ENCODE results near the gene USB1.
"Not testable (repeated sequence)": the region's sequence is repeated elsewhere in the genome, so short reads cannot be mapped to it uniquely, and the experiment has no call there.

The USB1 gene

DNA sequence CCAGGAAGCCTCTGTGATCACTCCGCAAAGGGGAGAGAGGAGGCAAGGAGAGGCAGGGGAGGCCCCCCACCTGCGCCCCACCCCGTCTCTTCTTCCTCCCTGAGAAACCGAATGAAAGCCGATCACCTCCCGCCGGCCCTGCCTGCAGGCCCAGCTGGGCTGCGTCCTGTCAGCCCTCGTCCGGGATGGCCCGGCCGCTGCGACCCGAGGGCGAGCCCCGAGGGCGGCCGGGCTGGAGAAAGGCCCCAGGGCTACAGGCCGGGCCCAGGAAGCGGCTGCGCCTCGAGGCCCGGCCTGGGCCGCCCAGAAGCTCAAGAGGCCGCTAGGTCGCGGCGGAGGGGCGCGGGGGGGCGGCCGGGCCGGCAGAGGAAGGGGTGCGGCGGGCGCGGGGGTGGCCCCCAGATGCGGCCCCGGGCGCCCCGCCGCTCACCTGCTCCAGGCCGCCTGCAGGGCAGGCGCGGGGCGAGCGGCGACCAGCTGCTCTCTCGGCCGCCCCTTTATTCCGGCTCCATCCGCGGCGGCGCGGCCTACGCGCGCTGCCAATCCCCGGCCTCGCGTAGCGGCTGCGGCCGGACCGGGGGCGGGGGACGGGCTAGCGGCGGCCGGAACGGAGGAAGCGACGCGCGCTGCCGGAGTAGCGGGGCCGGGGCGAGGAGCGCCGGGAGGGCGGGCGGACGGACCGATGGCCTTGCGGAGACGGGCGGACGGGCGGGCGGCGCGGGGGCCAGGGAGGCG lies 1.1 kb upstream of the USB1 start, which contains the start of gene ZNF319:
Gene ZNF319, minus strand, starts transcription at position 702 of the 735 bp plus-strand sequence. CDS start 2,407 bp downstream, outside the sequence.
- peak within 1 kb of the TSS; percentile 83 for H3K4me3 ChIP-seq (ENCODE audit: low read depth, low read length)
- DNase-seq (ENCODE audit: low read depth, low spot score): no peak
- in situ Hi-C loops (cut with HindIII; ENCODE audit: low sequenced_read_pairs): no loop called here
- TF ChIP-seq, protein P1, sequence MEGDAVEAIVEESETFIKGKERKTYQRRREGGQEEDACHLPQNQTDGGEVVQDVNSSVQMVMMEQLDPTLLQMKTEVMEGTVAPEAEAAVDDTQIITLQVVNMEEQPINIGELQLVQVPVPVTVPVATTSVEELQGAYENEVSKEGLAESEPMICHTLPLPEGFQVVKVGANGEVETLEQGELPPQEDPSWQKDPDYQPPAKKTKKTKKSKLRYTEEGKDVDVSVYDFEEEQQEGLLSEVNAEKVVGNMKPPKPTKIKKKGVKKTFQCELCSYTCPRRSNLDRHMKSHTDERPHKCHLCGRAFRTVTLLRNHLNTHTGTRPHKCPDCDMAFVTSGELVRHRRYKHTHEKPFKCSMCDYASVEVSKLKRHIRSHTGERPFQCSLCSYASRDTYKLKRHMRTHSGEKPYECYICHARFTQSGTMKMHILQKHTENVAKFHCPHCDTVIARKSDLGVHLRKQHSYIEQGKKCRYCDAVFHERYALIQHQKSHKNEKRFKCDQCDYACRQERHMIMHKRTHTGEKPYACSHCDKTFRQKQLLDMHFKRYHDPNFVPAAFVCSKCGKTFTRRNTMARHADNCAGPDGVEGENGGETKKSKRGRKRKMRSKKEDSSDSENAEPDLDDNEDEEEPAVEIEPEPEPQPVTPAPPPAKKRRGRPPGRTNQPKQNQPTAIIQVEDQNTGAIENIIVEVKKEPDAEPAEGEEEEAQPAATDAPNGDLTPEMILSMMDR (IDR thresholded peaks at IDR 0.05; ENCODE audit: low read depth, low read length): no peak

DNA sequence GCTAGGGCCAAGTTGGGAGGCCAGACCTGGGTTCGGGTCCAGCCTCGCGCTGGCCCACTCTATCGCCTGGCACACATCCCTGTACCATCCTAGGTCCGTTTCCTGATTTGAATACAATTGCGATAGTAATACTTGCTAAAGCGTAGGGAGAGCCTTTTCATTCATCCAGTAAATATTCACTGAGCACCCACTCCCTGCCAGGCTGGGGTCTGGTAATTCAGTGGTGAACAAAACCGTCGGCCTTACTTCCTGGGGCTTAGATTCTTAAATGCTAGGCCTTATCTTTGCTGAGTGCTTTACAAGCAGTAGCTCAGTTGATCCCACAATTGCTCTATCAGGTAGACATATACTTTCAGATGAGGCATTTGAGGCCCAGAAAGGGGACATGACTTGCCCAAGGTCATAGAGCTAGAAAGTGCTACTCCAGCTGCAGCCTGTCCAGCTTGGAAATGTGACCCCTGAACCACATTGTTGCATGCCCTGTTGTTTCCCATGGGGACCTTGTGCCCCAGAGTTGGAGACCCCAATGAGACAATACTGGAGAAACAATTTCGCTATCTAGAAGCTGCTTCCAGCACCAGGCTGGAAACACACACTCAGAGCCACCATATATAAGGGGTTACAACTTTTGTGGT lies 691 bp downstream of the USB1 start:
- TF ChIP-seq, protein P1 (IDR thresholded peaks at IDR 0.05; ENCODE audit: low read depth, low read length): no peak
- H3K4me3 ChIP-seq (ENCODE audit: low read depth, low read length): peak overlapping the region; percentile 83
- DNase-seq (ENCODE audit: low read depth, low spot score): no peak
- in situ Hi-C loops (cut with HindIII; ENCODE audit: low sequenced_read_pairs): no loop called here

DNA sequence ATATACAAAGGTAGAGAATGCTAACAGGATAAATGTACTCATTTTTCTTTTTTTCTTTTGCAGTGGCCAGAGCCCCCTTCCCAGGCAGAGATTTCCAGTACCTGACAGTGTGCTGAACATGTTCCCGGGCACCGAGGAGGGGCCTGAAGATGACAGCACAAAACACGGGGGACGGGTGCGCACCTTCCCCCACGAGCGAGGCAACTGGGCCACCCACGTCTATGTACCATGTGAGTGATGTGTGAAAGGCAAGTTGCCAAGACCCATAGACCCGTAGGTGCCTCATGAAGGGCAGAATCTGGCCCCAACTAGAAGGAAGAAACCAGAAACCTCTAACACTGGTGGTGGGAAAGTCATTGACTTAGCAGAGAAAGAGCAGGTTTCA lies 1.2 kb downstream of the USB1 start:
- in situ Hi-C loops (cut with HindIII; ENCODE audit: low sequenced_read_pairs): no loop called here
- DNase-seq (ENCODE audit: low read depth, low spot score): no peak
- TF ChIP-seq, protein P1 (IDR thresholded peaks at IDR 0.05; ENCODE audit: low read depth, low read length): no peak
- H3K4me3 ChIP-seq (ENCODE audit: low read depth, low read length): no peak overlapping the region

DNA sequence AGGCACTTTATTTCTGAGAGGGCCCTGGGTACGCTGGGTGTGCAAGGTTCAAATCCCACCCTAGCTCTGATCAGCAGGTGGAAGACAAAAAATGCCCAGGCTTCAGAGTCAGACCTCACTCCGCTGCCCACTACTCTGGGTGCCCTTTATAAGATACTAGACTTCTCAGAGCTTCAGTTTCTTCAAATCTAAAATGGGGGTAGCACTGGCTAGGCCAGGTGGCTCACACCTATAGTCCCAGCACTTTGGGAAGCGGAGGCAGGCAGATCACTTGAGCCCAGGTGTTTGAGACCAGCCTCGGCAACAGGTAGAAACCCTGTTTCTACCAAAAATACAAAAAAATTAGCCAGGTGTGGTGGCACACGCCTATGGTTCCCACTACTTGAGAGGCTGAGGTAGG lies 1.7 kb downstream of the USB1 start:
- TF ChIP-seq, protein P1 (IDR thresholded peaks at IDR 0.05; ENCODE audit: low read depth, low read length): no peak
- H3K4me3 ChIP-seq (ENCODE audit: low read depth, low read length): no peak overlapping the region
- no peak for DNase-seq (ENCODE audit: low read depth, low spot score)
- in situ Hi-C loops (cut with HindIII; ENCODE audit: low sequenced_read_pairs): no loop called here

DNA sequence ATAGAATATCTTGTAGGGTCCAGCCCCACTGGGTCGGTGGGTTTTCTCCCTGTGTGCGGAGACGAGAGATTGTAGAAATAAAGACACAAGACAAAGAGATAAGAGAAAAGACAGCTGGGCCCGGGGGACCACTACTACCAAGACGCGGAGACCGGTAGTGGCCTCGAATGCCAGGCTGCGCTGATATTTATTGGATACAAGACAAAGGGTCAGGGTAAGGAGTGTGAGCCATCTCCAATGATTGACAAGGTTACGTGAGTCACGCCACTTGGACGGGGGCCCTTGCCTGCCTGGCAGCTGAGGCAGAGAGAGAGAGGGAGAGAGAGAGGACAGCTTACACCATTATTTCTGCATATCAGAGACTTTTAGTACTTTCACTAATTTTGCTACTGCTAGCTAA lies 3.5 kb downstream of the USB1 start:
- H3K4me3 ChIP-seq (ENCODE audit: low read depth, low read length); DNase-seq (ENCODE audit: low read depth, low spot score); in situ Hi-C loops (cut with HindIII; ENCODE audit: low sequenced_read_pairs): not testable (repeated sequence)

DNA sequence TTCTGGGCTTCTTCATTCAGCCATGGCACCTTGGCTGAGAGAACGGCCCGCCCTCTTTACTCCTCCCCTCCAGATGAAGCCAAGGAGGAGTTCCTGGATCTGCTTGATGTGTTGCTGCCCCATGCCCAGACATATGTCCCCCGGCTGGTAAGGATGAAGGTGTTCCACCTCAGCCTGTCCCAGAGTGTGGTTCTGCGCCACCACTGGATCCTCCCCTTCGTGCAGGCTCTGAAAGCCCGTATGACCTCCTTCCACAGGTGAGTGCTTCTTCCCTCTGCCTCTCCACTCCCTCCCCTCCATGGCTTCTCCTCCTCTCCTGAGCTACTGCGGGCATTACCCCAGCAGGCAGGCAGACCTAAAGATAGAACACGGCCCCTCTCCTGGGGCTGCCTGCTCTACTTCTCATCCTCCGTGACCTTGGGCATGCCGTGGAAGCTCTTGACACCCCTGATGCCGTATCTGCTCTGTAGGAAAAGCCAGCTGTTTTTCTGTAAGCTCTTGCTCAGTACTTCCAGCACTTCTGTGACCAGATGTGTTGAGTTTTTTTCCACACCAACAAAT lies 8.7 kb downstream of the USB1 start:
- H3K4me3 ChIP-seq (ENCODE audit: low read depth, low read length): no peak overlapping the region
- in situ Hi-C loops (cut with HindIII; ENCODE audit: low sequenced_read_pairs): no loop called here
- DNase-seq (ENCODE audit: low read depth, low spot score): no peak
- TF ChIP-seq, protein P1 (IDR thresholded peaks at IDR 0.05; ENCODE audit: low read depth, low read length): no peak

DNA sequence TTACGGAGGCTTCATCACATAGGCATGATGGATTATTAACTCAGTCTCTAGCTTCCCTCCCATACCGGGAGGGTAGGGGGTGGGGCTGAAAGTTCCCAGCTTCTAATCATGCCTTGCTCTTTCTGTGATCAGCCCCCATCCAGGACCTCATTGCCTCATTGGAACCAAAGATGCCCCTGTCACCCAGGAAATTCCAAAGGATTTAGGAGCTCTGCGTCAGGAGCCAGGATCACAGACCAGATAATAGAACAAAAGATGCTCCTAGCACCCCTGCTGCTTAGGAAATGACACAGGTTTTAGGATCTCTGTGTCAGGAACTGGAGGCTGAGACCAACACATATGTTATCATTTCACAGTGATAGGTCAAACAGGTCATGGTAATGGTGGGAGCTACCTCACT lies 9.7 kb downstream of the USB1 start:
- TF ChIP-seq, protein P1 (IDR thresholded peaks at IDR 0.05; ENCODE audit: low read depth, low read length): no peak
- H3K4me3 ChIP-seq (ENCODE audit: low read depth, low read length): no peak overlapping the region
- in situ Hi-C loops (cut with HindIII; ENCODE audit: low sequenced_read_pairs): no loop called here
- DNase-seq (ENCODE audit: low read depth, low spot score): no peak
